CD8-positive, alpha-beta memory T cell (primary cell): Measurements from ENCODE around the gene BIRC6. TPM values are rescaled to one million over a fixed set of nuclear protein-coding genes. Genes with fewer than 3 reads are reported as not detected.

Experiments
- CTCF ChIA-PET: fragments of 350-600 bp; sonication (Branson Sonifier 250); formaldehyde crosslinking; loops from one replicate; lab custom pipeline; 2021; ENCODE audit warnings: antibody characterized with exemption; lab: Charles Lee
- POLR2A ChIA-PET: fragments of 350-600 bp; sonication (Branson Sonifier 250); formaldehyde crosslinking; loops from one replicate; lab custom pipeline; 2021; ENCODE audit warnings: antibody characterized with exemption; lab: Charles Lee
- DNase-seq, 5 donors: peaks; one replicate each; pipeline versions ENCODE4 v3.0.0 to v3.0.0-alpha.2; 2020 to 2022; ENCODE audit warnings: mixed read lengths in 1 of 5
- H3K27ac ChIP-seq: one replicate; pipeline ENCODE4 v1.7.0; 2013; ENCODE audit warnings: low read depth, mild to moderate bottlenecking, low read length, moderate library complexity
- H3K27me3 ChIP-seq: 2 replicates; pipeline ENCODE4 v1.7.0; 2013; ENCODE audit warnings: low read length, mild to moderate bottlenecking; ENCODE audit not compliant: insufficient read depth, poor library complexity, severe bottlenecking
- H3K36me3 ChIP-seq: 2 replicates; pipeline ENCODE4 v1.7.0; 2013; ENCODE audit warnings: mild to moderate bottlenecking, low read length, moderate library complexity; ENCODE audit not compliant: insufficient read depth
- H3K4me1 ChIP-seq: 2 replicates; pipeline ENCODE4 v1.7.0; 2013; ENCODE audit warnings: mild to moderate bottlenecking, low read length, moderate library complexity; ENCODE audit not compliant: insufficient read depth
- H3K4me3 ChIP-seq: 2 replicates; pipeline ENCODE4 v1.7.0; 2013; ENCODE audit warnings: mild to moderate bottlenecking, low read length
- H3K9me3 ChIP-seq: 2 replicates; pipeline ENCODE4 v1.7.0; 2013; ENCODE audit warnings: mild to moderate bottlenecking, low read length
- H3K27ac Mint-ChIP-seq, 8 donors: one replicate each; pipeline ENCODE4 v1.8.0; 2020 to 2021; ENCODE audit warnings: mixed read lengths in 8 of 8, mild to moderate bottlenecking in 6 of 8, inconsistent platforms in 3 of 8, moderate library complexity in 3 of 8
- H3K27me3 Mint-ChIP-seq, 2 donors: one replicate each; pipeline ENCODE4 v1.8.0; 2020 to 2021; ENCODE audit warnings: mixed read lengths in 2 of 2, mild to moderate bottlenecking in 1 of 2, moderate library complexity in 1 of 2
- H3K36me3 Mint-ChIP-seq, 3 donors: one replicate each; pipeline ENCODE4 v1.8.0; 2020 to 2021; ENCODE audit warnings: mixed read lengths in 3 of 3, inconsistent platforms in 1 of 3, mild to moderate bottlenecking in 1 of 3
- H3K4me1 Mint-ChIP-seq, 3 donors: one replicate each; pipeline ENCODE4 v1.8.0; 2020 to 2021; ENCODE audit warnings: mixed read lengths in 3 of 3, inconsistent platforms in 1 of 3, mild to moderate bottlenecking in 1 of 3
- H3K4me3 Mint-ChIP-seq, 7 donors: one replicate each; pipeline ENCODE4 v1.8.0; 2020 to 2021; ENCODE audit warnings: mixed read lengths in 7 of 7, mild to moderate bottlenecking in 6 of 7, moderate library complexity in 4 of 7, inconsistent platforms in 2 of 7
- H3K9me3 Mint-ChIP-seq, 5 donors: one replicate each; pipeline ENCODE4 v1.8.0; 2020 to 2022; ENCODE audit warnings: mixed read lengths in 5 of 5, mild to moderate bottlenecking in 3 of 5, moderate library complexity in 2 of 5, inconsistent platforms in 1 of 5
- polyA plus RNA-seq: library from polyadenylated mRNA; unstranded; fragments of 300-500 nt; fragmentation: Illumina TruSeq; gene quantifications from one replicate; pipeline ENCODE4 v1.2.3, GENCODE V29; 2021
- total RNA-seq, 2 experiments: library from RNA; stranded (reverse); gene quantifications; one replicate each; pipeline ENCODE4 v1.2.3, GENCODE V29; 2021

Gene BIRC6
- total and polyA plus RNA-seq, 3 experiments from 2014 or later: 32.4 to 72.5 (median 71.8) TPM

GRCh38 chr2:32479993-32480392, 123.2 kb downstream of the BIRC6 start:
- Histone ChIP-seq H3K4me3 (no peak overlapping the region), H3K27ac (no peak overlapping the region), H3K27me3 (no peaks in the 10 kb centered on the region), H3K36me3 (peaks cover 28% of the 10 kb centered on the region), H3K4me1 (no peaks in the 10 kb centered on the region), H3K9me3 (no peaks in the 10 kb centered on the region)
- no peaks in the 10 kb centered on the region for H3K9me3 Mint-ChIP-seq
- ChIA-PET CTCF (no interaction called here), POLR2A (no interaction called here)
- H3K4me1 Mint-ChIP-seq: peaks cover 0 to 4% (median 2%) of the 10 kb centered on the region in 3 donors
- no peak overlapping the region for H3K4me3 Mint-ChIP-seq
- no peaks in the 10 kb centered on the region for H3K27me3 Mint-ChIP-seq
- no peak for DNase-seq
- H3K36me3 Mint-ChIP-seq: peaks cover 0 to 77% (median 18%) of the 10 kb centered on the region in 3 donors
- H3K27ac Mint-ChIP-seq: peak overlapping the region in 2 of 8 donors; percentile 55 to 69

- ChIA-PET CTCF (no interaction called here), POLR2A (no interaction called here)
- H3K9me3 Mint-ChIP-seq: no peaks in the 10 kb centered on the region
Observed at GRCh38 chr2:32482471-32482870, 125.6 kb downstream of the BIRC6 start.

DNA sequence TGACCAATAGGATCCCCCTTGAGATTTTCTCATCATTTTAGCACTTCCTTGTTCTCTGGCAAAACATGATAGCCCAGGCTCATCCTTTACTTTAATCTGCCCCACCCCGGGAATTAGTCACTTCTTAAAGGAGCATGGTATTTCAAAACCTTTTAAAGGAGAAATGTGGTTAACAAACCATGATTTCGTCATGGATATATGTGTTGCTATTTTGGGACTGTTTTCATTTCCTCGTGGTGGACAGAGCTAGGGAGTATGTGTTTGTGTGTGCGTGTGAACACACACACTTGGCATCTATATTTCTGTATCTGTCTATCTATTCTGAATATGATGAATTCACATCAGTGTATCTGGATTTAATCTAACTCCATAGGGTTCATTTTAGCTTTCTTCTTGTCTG, 128.1 kb downstream of the BIRC6 start:
- no peaks in the 10 kb centered on the region for H3K9me3 Mint-ChIP-seq
- H3K27me3 ChIP-seq: no peaks in the 10 kb centered on the region
- H3K4me1 ChIP-seq: no peaks in the 10 kb centered on the region
- peaks cover 28% of the 10 kb centered on the region for H3K36me3 ChIP-seq
- no peak for DNase-seq
- CTCF ChIA-PET: no interaction called here
- POLR2A ChIA-PET: no interaction called here
- H3K27ac ChIP-seq: no peak overlapping the region
- H3K4me3 ChIP-seq: no peak overlapping the region
- H3K27ac Mint-ChIP-seq: peak overlapping the region in 3 of 8 donors; percentile 2 to 28 (median 27)
- no peak overlapping the region for H3K4me3 Mint-ChIP-seq
- H3K9me3 ChIP-seq: no peaks in the 10 kb centered on the region
- H3K27me3 Mint-ChIP-seq: no peaks in the 10 kb centered on the region
- H3K4me1 Mint-ChIP-seq: no peaks in the 10 kb centered on the region
- H3K36me3 Mint-ChIP-seq: peaks cover 0 to 80% (median 26%) of the 10 kb centered on the region in 3 donors

More at GRCh38 chr2:32482471-32482870, 125.6 kb downstream of the BIRC6 start:
- Mint-ChIP-seq H3K36me3 (peaks cover 0 to 81% (median 32%) of the 10 kb centered on the region in 3 donors), H3K4me3 (no peak overlapping the region), H3K4me1 (no peaks in the 10 kb centered on the region), H3K27me3 (no peaks in the 10 kb centered on the region), H3K27ac (no peak overlapping the region)
- Histone ChIP-seq H3K9me3 (no peaks in the 10 kb centered on the region), H3K27ac (no peak overlapping the region), H3K4me1 (no peaks in the 10 kb centered on the region), H3K4me3 (no peak overlapping the region), H3K36me3 (peaks cover 35% of the 10 kb centered on the region), H3K27me3 (no peaks in the 10 kb centered on the region)
- no peak for DNase-seq

GRCh38 chr2:32485399-32485798, 128.6 kb downstream of the BIRC6 start:
- ChIA-PET POLR2A (no interaction called here), CTCF (no interaction called here)
- no peaks in the 10 kb centered on the region for H3K9me3 ChIP-seq
- no peaks in the 10 kb centered on the region for H3K4me1 Mint-ChIP-seq
- no peak overlapping the region for H3K4me3 Mint-ChIP-seq
- H3K27me3 ChIP-seq: no peaks in the 10 kb centered on the region
- peak overlapping the region in 2 of 8 donors; percentile 5 to 27 for H3K27ac Mint-ChIP-seq
- no peak for DNase-seq
- H3K36me3 Mint-ChIP-seq: peaks cover 0 to 78% (median 26%) of the 10 kb centered on the region in 3 donors
- H3K9me3 Mint-ChIP-seq: no peaks in the 10 kb centered on the region
- no peaks in the 10 kb centered on the region for H3K27me3 Mint-ChIP-seq
- no peaks in the 10 kb centered on the region for H3K4me1 ChIP-seq
- H3K36me3 ChIP-seq: peaks cover 28% of the 10 kb centered on the region
- H3K4me3 ChIP-seq: no peak overlapping the region
- no peak overlapping the region for H3K27ac ChIP-seq

DNA sequence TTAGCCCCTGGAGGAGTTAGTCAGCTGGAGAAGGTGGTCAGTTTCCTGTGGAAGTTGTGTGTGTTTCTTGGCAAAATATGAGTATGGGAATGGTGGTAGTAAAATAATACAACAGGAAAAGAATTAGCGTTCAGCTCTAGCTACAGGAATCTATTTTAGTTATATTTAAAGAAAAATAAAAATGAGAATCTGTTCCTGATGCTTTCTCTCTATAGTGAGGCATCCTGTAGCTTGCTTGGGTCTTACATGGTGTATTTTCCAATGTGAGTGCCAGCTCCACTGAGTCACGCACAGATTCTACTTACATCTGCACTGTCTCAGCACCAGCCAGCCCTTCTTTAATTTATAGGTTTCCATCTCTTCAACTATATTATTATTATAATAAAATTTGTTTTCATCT, 132.2 kb downstream of the BIRC6 start:
- no peaks in the 10 kb centered on the region for H3K27me3 ChIP-seq
- Mint-ChIP-seq H3K27ac (no peak overlapping the region), H3K4me1 (peaks cover 0 to 4% (median 0%) of the 10 kb centered on the region in 3 donors), H3K36me3 (peaks cover 0 to 67% (median 18%) of the 10 kb centered on the region in 3 donors), H3K4me3 (no peak overlapping the region), H3K27me3 (no peaks in the 10 kb centered on the region), H3K9me3 (no peaks in the 10 kb centered on the region)
- no peak overlapping the region for H3K4me3 ChIP-seq
- H3K36me3 ChIP-seq: peaks cover 21% of the 10 kb centered on the region
- no peaks in the 10 kb centered on the region for H3K9me3 ChIP-seq
- no peak overlapping the region for H3K27ac ChIP-seq
- H3K4me1 ChIP-seq: no peaks in the 10 kb centered on the region
- CTCF ChIA-PET: no interaction called here
- POLR2A ChIA-PET: no interaction called here
- DNase-seq: no peak

DNA sequence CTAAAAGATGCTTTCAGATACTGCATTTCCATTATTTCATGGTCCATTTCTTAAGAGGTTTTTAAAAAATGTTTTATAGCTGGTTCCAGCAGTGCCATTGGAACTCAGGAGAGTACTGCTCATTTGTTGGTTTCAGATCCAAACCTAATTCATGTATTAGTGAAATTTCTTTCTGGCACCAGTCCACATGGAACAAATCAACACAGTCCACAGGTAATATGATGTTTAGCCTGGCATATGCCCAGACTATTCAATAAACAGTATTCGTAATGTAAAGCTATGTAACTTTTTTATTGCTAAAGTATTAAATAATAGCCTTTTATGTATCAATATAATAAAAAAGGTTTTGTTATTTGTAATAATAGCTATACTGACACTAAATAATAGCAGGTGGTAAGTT, 134.5 kb downstream of the BIRC6 start:
- no peaks in the 10 kb centered on the region for H3K27me3 Mint-ChIP-seq
- H3K36me3 ChIP-seq: peaks cover 4% of the 10 kb centered on the region
- H3K27ac Mint-ChIP-seq: peak overlapping the region in 1 of 8 donors; percentile 21
- no peak overlapping the region for H3K27ac ChIP-seq
- no peak for DNase-seq
- H3K9me3 ChIP-seq: no peaks in the 10 kb centered on the region
- no peak overlapping the region for H3K4me3 Mint-ChIP-seq
- POLR2A ChIA-PET: interaction anchor here (0.5 kb wide), 1 partner anchor 25 kb away, joined by 4 read pairs; no protein-coding TSS in a partner anchor
- H3K9me3 Mint-ChIP-seq: no peaks in the 10 kb centered on the region
- peaks cover 0 to 4% (median 0%) of the 10 kb centered on the region in 3 donors for H3K4me1 Mint-ChIP-seq
- CTCF ChIA-PET: no interaction called here
- peaks cover 0 to 64% (median 8%) of the 10 kb centered on the region in 3 donors for H3K36me3 Mint-ChIP-seq
- no peaks in the 10 kb centered on the region for H3K27me3 ChIP-seq
- H3K4me3 ChIP-seq: no peak overlapping the region
- no peaks in the 10 kb centered on the region for H3K4me1 ChIP-seq

- no peak overlapping the region for H3K27ac ChIP-seq
- Mint-ChIP-seq H3K27me3 (no peaks in the 10 kb centered on the region), H3K36me3 (peaks cover 3 to 68% (median 10%) of the 10 kb centered on the region in 3 donors), H3K4me3 (no peak overlapping the region), H3K9me3 (no peaks in the 10 kb centered on the region), H3K27ac (no peak overlapping the region), H3K4me1 (peaks cover 7 to 15% (median 13%) of the 10 kb centered on the region in 3 donors)
- ChIA-PET CTCF (interaction anchor here (0.8 kb wide), 1 partner anchor 39 kb away, joined by 3 read pairs; no protein-coding TSS in a partner anchor), POLR2A (no interaction called here)
- peaks cover 13% of the 10 kb centered on the region for H3K36me3 ChIP-seq
- no peaks in the 10 kb centered on the region for H3K9me3 ChIP-seq
- H3K4me3 ChIP-seq: no peak overlapping the region
- no peaks in the 10 kb centered on the region for H3K27me3 ChIP-seq
- DNase-seq: no peak
- H3K4me1 ChIP-seq: no peaks in the 10 kb centered on the region
Observed at GRCh38 chr2:32495139-32495538, 138.3 kb downstream of the BIRC6 start.

DNA sequence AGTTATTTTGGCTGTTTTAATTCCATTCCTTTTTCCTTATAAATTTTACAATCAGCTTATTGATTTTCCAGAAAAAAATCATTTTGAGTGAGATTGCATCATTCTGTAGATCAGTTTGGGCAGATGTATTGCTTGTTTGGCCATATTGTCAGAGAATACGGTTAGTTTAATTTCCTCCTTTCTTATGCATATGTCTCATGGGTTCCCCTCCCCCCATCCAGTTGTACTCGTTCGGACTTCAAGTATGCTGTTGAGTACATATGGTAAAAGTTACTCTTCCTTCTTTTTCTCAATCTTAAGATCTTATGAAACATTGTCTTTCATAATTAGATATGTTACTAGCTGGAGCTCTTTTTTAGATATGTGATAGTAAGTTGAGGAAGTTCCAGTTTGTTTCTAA, 139.8 kb downstream of the BIRC6 start:
- no peak overlapping the region for H3K27ac ChIP-seq
- Mint-ChIP-seq H3K4me3 (no peak overlapping the region), H3K27me3 (no peaks in the 10 kb centered on the region), H3K9me3 (no peaks in the 10 kb centered on the region), H3K4me1 (peaks cover 7 to 13% (median 11%) of the 10 kb centered on the region in 3 donors), H3K36me3 (peaks cover 3 to 67% (median 10%) of the 10 kb centered on the region in 3 donors), H3K27ac (peak overlapping the region in 1 of 8 donors; percentile 67)
- H3K9me3 ChIP-seq: no peaks in the 10 kb centered on the region
- no peak overlapping the region for H3K4me3 ChIP-seq
- ChIA-PET POLR2A (no interaction called here), CTCF (no interaction called here)
- H3K4me1 ChIP-seq: no peaks in the 10 kb centered on the region
- H3K27me3 ChIP-seq: no peaks in the 10 kb centered on the region
- DNase-seq: no peak
- peaks cover 20% of the 10 kb centered on the region for H3K36me3 ChIP-seq
